Neural cell (in vitro differentiated cells): Measurements from ENCODE around the gene CST9L. TPM values are rescaled to one million over a fixed set of nuclear protein-coding genes. Genes with fewer than 3 reads are reported as not detected.

Source experiments
- H2AFZ ChIP-seq: fragments of 200-600, 300-800 bp; sonication (generic), shearing (Covaris generic); 2 replicates; pipeline ENCODE4 v1.6.0; 2014; ENCODE audit warnings: low read depth, mild to moderate bottlenecking, antibody characterized with exemption, low read length, moderate library complexity
- H3F3A ChIP-seq: fragments of 200-600 bp; shearing (Covaris generic); 2 replicates; pipeline ENCODE4 v1.6.1; 2016; ENCODE audit warnings: mild to moderate bottlenecking, moderate library complexity, mixed read lengths, antibody characterized with exemption, low read length; ENCODE audit not compliant: insufficient read depth, poor library complexity, severe bottlenecking
- H3K27ac ChIP-seq: fragments of 200-600, 300-800 bp; sonication (generic), shearing (Covaris generic); 2 replicates; pipeline ENCODE4 v1.5.1; 2014; ENCODE audit warnings: mild to moderate bottlenecking, low read length, moderate library complexity
- H3K27me3 ChIP-seq: fragments of 300-800, 200-600 bp; sonication (generic), shearing (Covaris generic); 2 replicates; pipeline ENCODE4 v1.6.0; 2014; ENCODE audit warnings: mild to moderate bottlenecking, low read depth, low read length, moderate library complexity; ENCODE audit not compliant: insufficient read depth
- H3K36me3 ChIP-seq: fragments of 300-800, 200-600 bp; sonication (generic), shearing (Covaris generic); 2 replicates; pipeline ENCODE4 v1.5.1; 2014; ENCODE audit warnings: mild to moderate bottlenecking, antibody characterized with exemption, low read length, moderate library complexity; ENCODE audit not compliant: insufficient read depth
- H3K4me2 ChIP-seq: fragments of 300-800, 200-600 bp; sonication (generic), shearing (Covaris generic); 2 replicates; pipeline ENCODE4 v1.6.0; 2014; ENCODE audit warnings: mild to moderate bottlenecking, low read length
- H3K4me3 ChIP-seq: fragments of 300-800, 200-600 bp; sonication (generic), shearing (Covaris generic); 2 replicates; pipeline ENCODE4 v1.5.1; 2014; ENCODE audit warnings: mild to moderate bottlenecking, low read length, moderate library complexity
- H3K79me2 ChIP-seq: fragments of 200-600 bp; shearing (Covaris generic); replicated peaks from 2 replicates; pipeline ENCODE4 v1.6.0; 2014; ENCODE audit warnings: mild to moderate bottlenecking, low read length, moderate library complexity; ENCODE audit not compliant: insufficient read depth
- H3K9ac ChIP-seq: fragments of 300-800, 200-600 bp; sonication (generic), shearing (Covaris generic); 2 replicates; pipeline ENCODE4 v1.6.1; 2016; ENCODE audit warnings: mild to moderate bottlenecking, low read length, mixed read lengths
- H3K9me2 ChIP-seq: fragments of 200-600 bp; shearing (Covaris generic); 2 replicates; pipeline ENCODE4 v1.6.1; 2016; ENCODE audit warnings: mild to moderate bottlenecking, low read length, mixed read lengths; ENCODE audit not compliant: insufficient read depth
- H3K9me3 ChIP-seq: fragments of 200-600, 300-800 bp; sonication (generic), shearing (Covaris generic); 2 replicates; pipeline ENCODE4 v1.6.1; 2016; ENCODE audit warnings: mild to moderate bottlenecking, mixed run types, low read length, moderate library complexity, mixed read lengths
- H4K20me1 ChIP-seq: fragments of 200-600 bp; shearing (Covaris generic); 2 replicates; pipeline ENCODE4 v1.6.1; 2016; ENCODE audit warnings: mild to moderate bottlenecking, mixed run types; ENCODE audit not compliant: insufficient read depth
- EP300 ChIP-seq: fragments of 450-650 bp; conservative IDR thresholded peaks from 2 replicates; pipeline ENCODE4 v1.6.1; 2014; ENCODE audit warnings: antibody characterized with exemption, mild to moderate bottlenecking, moderate library complexity; ENCODE audit not compliant: poor library complexity, severe bottlenecking
- EZH2 ChIP-seq: fragments of 200-600, 300-800 bp; shearing (Covaris generic), sonication (generic); IDR thresholded peaks from 2 replicates; pipeline ENCODE4 v1.6.1; 2014; ENCODE audit warnings: antibody characterized with exemption, low read length, borderline replicate concordance, mild to moderate bottlenecking; ENCODE audit not compliant: insufficient read depth, poor library complexity, severe bottlenecking
- MXI1 ChIP-seq: fragments of 450-650 bp; conservative IDR thresholded peaks from 2 replicates; pipeline ENCODE4 v1.6.1; 2014; ENCODE audit warnings: antibody characterized with exemption, mild to moderate bottlenecking; ENCODE audit not compliant: poor library complexity, severe bottlenecking
- POLR2AphosphoS5 ChIP-seq: IDR thresholded peaks from 2 replicates; pipeline ENCODE4 v1.6.1; 2012
- RAD21 ChIP-seq: fragments of 450-650 bp; conservative IDR thresholded peaks from 2 replicates; pipeline ENCODE4 v1.6.1; 2014; ENCODE audit warnings: antibody characterized with exemption, mild to moderate bottlenecking, moderate library complexity
- SMC3 ChIP-seq: fragments of 450-650 bp; conservative IDR thresholded peaks from 2 replicates; pipeline ENCODE4 v1.6.1; 2014; ENCODE audit warnings: antibody characterized with exemption, mild to moderate bottlenecking, moderate library complexity; ENCODE audit not compliant: poor library complexity
- TAF1 ChIP-seq: IDR thresholded peaks from 2 replicates; pipeline ENCODE4 v1.6.1; 2012; ENCODE audit warnings: low read depth
- polyA plus RNA-seq: library from polyadenylated mRNA; depleted of rRNA; stranded (reverse); fragments of >200 nt; gene quantifications from 2 replicates; pipeline ENCODE4 v1.2.3, GENCODE V29; 2014
- TF ChIP-seq, protein P1 (sequence below): IDR thresholded peaks from 2 replicates; pipeline ENCODE4 v1.6.1; 2012; ENCODE audit warnings: borderline replicate concordance
- TF ChIP-seq, protein P2 (sequence below): fragments of 450-650 bp; IDR thresholded peaks from 2 replicates; pipeline ENCODE4 v1.5.1; 2014; ENCODE audit warnings: antibody characterized with exemption, mild to moderate bottlenecking, moderate library complexity; ENCODE audit not compliant: poor library complexity, severe bottlenecking

CST9L gene
- polyA plus RNA-seq, 1 donor from 2014 or later = not detected

DNA sequence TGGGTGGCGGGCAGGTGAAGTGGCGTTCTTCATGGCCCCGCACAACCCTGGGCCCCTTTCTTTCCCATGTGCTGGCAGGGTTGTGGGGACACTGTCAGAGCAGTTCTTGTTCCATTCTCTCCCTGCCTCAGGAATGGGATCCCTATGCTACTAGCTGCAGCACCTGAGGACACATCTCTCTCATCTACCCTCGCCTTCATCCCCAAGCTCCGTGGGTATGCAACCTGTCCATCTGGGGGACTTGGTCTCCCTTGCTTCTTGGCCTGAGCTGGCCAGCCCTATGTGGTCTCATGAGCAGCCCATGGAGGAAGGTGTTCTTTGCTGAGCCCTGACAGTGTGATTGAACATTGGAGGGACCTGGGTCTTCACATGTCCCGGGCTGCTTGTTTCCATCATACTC is 24.2 kb downstream of the CST9L start:
- TF ChIP-seq POLR2AphosphoS5 (no peak), TAF1 (no peak), EZH2 (no peak), RAD21 (no peak), EP300 (no peak), MXI1 (no peak), SMC3 (no peak)
- TF ChIP-seq, protein P1, sequence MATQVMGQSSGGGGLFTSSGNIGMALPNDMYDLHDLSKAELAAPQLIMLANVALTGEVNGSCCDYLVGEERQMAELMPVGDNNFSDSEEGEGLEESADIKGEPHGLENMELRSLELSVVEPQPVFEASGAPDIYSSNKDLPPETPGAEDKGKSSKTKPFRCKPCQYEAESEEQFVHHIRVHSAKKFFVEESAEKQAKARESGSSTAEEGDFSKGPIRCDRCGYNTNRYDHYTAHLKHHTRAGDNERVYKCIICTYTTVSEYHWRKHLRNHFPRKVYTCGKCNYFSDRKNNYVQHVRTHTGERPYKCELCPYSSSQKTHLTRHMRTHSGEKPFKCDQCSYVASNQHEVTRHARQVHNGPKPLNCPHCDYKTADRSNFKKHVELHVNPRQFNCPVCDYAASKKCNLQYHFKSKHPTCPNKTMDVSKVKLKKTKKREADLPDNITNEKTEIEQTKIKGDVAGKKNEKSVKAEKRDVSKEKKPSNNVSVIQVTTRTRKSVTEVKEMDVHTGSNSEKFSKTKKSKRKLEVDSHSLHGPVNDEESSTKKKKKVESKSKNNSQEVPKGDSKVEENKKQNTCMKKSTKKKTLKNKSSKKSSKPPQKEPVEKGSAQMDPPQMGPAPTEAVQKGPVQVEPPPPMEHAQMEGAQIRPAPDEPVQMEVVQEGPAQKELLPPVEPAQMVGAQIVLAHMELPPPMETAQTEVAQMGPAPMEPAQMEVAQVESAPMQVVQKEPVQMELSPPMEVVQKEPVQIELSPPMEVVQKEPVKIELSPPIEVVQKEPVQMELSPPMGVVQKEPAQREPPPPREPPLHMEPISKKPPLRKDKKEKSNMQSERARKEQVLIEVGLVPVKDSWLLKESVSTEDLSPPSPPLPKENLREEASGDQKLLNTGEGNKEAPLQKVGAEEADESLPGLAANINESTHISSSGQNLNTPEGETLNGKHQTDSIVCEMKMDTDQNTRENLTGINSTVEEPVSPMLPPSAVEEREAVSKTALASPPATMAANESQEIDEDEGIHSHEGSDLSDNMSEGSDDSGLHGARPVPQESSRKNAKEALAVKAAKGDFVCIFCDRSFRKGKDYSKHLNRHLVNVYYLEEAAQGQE = no peak
- TF ChIP-seq, protein P2, sequence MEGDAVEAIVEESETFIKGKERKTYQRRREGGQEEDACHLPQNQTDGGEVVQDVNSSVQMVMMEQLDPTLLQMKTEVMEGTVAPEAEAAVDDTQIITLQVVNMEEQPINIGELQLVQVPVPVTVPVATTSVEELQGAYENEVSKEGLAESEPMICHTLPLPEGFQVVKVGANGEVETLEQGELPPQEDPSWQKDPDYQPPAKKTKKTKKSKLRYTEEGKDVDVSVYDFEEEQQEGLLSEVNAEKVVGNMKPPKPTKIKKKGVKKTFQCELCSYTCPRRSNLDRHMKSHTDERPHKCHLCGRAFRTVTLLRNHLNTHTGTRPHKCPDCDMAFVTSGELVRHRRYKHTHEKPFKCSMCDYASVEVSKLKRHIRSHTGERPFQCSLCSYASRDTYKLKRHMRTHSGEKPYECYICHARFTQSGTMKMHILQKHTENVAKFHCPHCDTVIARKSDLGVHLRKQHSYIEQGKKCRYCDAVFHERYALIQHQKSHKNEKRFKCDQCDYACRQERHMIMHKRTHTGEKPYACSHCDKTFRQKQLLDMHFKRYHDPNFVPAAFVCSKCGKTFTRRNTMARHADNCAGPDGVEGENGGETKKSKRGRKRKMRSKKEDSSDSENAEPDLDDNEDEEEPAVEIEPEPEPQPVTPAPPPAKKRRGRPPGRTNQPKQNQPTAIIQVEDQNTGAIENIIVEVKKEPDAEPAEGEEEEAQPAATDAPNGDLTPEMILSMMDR = no peak
- H3K79me2 ChIP-seq = no peaks in the 10 kb centered on the region
- no peak overlapping the region for H3K27ac ChIP-seq
- H3K27me3 ChIP-seq = no peaks in the 10 kb centered on the region
- no peaks in the 10 kb centered on the region for H3F3A ChIP-seq
- H2AFZ ChIP-seq = no peak overlapping the region
- H3K36me3 ChIP-seq = no peaks in the 10 kb centered on the region
- no peaks in the 10 kb centered on the region for H4K20me1 ChIP-seq
- no peak overlapping the region for H3K4me2 ChIP-seq
- H3K4me3 ChIP-seq = no peak overlapping the region
- H3K9me3 ChIP-seq = no peaks in the 10 kb centered on the region
- no peaks in the 10 kb centered on the region for H3K9me2 ChIP-seq
- no peak overlapping the region for H3K9ac ChIP-seq

DNA sequence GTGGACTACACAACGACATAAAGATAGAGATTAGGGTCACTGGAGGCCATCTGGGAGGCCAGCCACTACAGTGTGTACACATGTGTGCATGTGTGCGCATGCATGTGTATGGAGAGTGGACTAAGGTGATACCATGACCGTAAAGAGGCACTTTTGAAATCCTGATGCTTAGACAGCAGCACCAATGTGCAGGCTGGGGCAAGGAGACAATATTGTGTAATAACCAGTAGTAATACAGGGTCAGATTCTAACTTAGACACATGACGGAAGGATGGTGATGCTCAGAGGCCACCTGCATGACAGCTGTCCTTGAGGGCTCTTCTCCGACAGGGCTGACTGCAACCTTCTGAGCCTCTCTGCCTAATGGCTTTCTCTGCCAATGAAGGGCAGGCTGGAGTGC is 25.5 kb downstream of the CST9L start:
- no peak overlapping the region for H3K27ac ChIP-seq
- no peaks in the 10 kb centered on the region for H3K9me2 ChIP-seq
- no peaks in the 10 kb centered on the region for H3F3A ChIP-seq
- no peak overlapping the region for H2AFZ ChIP-seq
- no peaks in the 10 kb centered on the region for H3K36me3 ChIP-seq
- H3K9me3 ChIP-seq = no peaks in the 10 kb centered on the region
- TF ChIP-seq SMC3 = no peak
- TF ChIP-seq RAD21 = no peak
- no peak for TF ChIP-seq EP300
- no peak for TF ChIP-seq EZH2
- TF ChIP-seq TAF1 = no peak
- TF ChIP-seq, protein P1 = no peak
- TF ChIP-seq POLR2AphosphoS5 = no peak
- TF ChIP-seq, protein P2 = no peak
- no peak for TF ChIP-seq MXI1
- no peak overlapping the region for H3K4me3 ChIP-seq
- H3K27me3 ChIP-seq = no peaks in the 10 kb centered on the region
- no peak overlapping the region for H3K9ac ChIP-seq
- no peak overlapping the region for H3K4me2 ChIP-seq
- H3K79me2 ChIP-seq = no peaks in the 10 kb centered on the region
- H4K20me1 ChIP-seq = no peaks in the 10 kb centered on the region
